HT1080 (cell line): ENCODE measurements around the gene KNL1. TPM values are rescaled to one million over a fixed set of nuclear protein-coding genes. Genes with fewer than 3 reads are reported as not detected.

Experiments used
- small RNA-seq: library from RNA; depleted of rRNA; stranded (forward); fragments of <200 nt; gene quantifications from one replicate; pipeline ENCODE3, GENCODE V24; 2014
- total RNA-seq: library from RNA; depleted of rRNA; stranded (reverse); fragments of >200 nt; shearing (Covaris generic); gene quantifications from 2 replicates; pipeline ENCODE4 v1.2.3, GENCODE V29; 2014; rRNA removed

KNL1 gene
- total RNA-seq, 1 experiment from 2014 or later = 27.0 TPM

Small RNA genes lying within 50 kb of the gene (small RNA-seq; reads per million reads assigned to genes)
- gene RF00017 (not detected), gene RN7SL376P (not detected)

Other genes with a start within 250 kb of the KNL1 start
- gene PHGR1, start 243.2 kb upstream of the KNL1 start, total RNA-seq = not detected in 2 replicates
- gene DISP2, start 236.0 kb upstream of the KNL1 start, total RNA-seq = 1.0 and 1.8 TPM in 2 replicates
- 132 and 161 TPM in 2 replicates for gene KNSTRN, start 211.5 kb upstream of the KNL1 start, total RNA-seq
- 15.3 and 18.5 TPM in 2 replicates for gene IVD, start 188.5 kb upstream of the KNL1 start, total RNA-seq
- gene BAHD1, start 153.3 kb upstream of the KNL1 start, total RNA-seq = 17.5 and 18.0 TPM in 2 replicates
- 19.1 and 30.5 TPM in 2 replicates for gene CHST14, start 123.3 kb upstream of the KNL1 start, total RNA-seq
- gene CCDC32, start 29.2 kb upstream of the KNL1 start, total RNA-seq = 7.8 and 19.5 TPM in 2 replicates
- gene RPUSD2, start 24.9 kb upstream of the KNL1 start, total RNA-seq = 21.0 and 22.8 TPM in 2 replicates
- 10.9 and 17.7 TPM in 2 replicates for gene RAD51, start 100.9 kb downstream of the KNL1 start, total RNA-seq
- 12.9 and 26.9 TPM in 2 replicates for gene RMDN3, start 161.0 kb downstream of the KNL1 start, total RNA-seq
- gene GCHFR, start 169.8 kb downstream of the KNL1 start, total RNA-seq = 0.51 TPM in 1 of 2 replicates, not detected in the other
- 0.16 and 0.27 TPM in 2 replicates for gene C15orf62, start 175.7 kb downstream of the KNL1 start, total RNA-seq
- gene ZFYVE19, start 212.8 kb downstream of the KNL1 start, total RNA-seq = 18.4 and 22.3 TPM in 2 replicates
- 28.0 and 40.7 TPM in 2 replicates for gene DNAJC17, start 213.2 kb downstream of the KNL1 start, total RNA-seq
- gene PPP1R14D, start 234.5 kb downstream of the KNL1 start, total RNA-seq = not detected in 2 replicates
- gene SPINT1, start 249.8 kb downstream of the KNL1 start, total RNA-seq = 0.35 and 0.63 TPM in 2 replicates